Adrenal gland (tissue), 5 donors: ENCODE data around the gene MAP2K1.

Experiments
- POLR2A ChIP-seq, 2 donors: fragments of 450-650 bp; IDR thresholded peaks; one replicate each; pipeline ENCODE4 v1.6.1; 2017; ENCODE audit warnings: antibody characterized with exemption in 2 of 2, mild to moderate bottlenecking in 2 of 2, moderate library complexity in 1 of 2
- TF ChIP-seq, protein P1 (sequence below), 6 experiments: fragments of 450-650 bp in 4 of 6; fragments of 200-600 bp in 2 of 6; sonication (generic) in 1 of 6; IDR thresholded peaks; 1 replicate in 5 of 6; 2 replicates in 1 of 6; pipeline versions ENCODE4 v1.5.1 to v1.8.0; 2016 to 2021; ENCODE audit warnings: antibody characterized with exemption in 6 of 6, mild to moderate bottlenecking in 2 of 6, moderate library complexity in 1 of 6
- donor health status: DM: no; HTN: no; CAD: no.

- TF ChIP-seq, protein P1, sequence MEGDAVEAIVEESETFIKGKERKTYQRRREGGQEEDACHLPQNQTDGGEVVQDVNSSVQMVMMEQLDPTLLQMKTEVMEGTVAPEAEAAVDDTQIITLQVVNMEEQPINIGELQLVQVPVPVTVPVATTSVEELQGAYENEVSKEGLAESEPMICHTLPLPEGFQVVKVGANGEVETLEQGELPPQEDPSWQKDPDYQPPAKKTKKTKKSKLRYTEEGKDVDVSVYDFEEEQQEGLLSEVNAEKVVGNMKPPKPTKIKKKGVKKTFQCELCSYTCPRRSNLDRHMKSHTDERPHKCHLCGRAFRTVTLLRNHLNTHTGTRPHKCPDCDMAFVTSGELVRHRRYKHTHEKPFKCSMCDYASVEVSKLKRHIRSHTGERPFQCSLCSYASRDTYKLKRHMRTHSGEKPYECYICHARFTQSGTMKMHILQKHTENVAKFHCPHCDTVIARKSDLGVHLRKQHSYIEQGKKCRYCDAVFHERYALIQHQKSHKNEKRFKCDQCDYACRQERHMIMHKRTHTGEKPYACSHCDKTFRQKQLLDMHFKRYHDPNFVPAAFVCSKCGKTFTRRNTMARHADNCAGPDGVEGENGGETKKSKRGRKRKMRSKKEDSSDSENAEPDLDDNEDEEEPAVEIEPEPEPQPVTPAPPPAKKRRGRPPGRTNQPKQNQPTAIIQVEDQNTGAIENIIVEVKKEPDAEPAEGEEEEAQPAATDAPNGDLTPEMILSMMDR (IDR thresholded peaks at IDR 0.05), result no peak
- no peak for TF ChIP-seq POLR2A (IDR thresholded peaks at IDR 0.05)
Measured at GRCh38 chr15:66481107-66481856, 94.6 kb downstream of the MAP2K1 start.
